NB4 (cell line): ENCODE measurements around the gene ATP6V0C.

Source experiments
- DNase-seq: peaks from one replicate; pipeline ENCODE4 v3.0.0; 2010; ENCODE audit warnings: low read depth
- H3K4me3 ChIP-seq: one replicate; pipeline ENCODE4 v1.5.1; 2011; ENCODE audit warnings: mild to moderate bottlenecking, low read depth, low read length, moderate library complexity
- CTCF ChIP-seq: IDR thresholded peaks from one replicate; pipeline ENCODE4 v1.5.1; 2012; ENCODE audit warnings: low read depth, low read length
- MAX ChIP-seq: IDR thresholded peaks from 2 replicates; pipeline ENCODE4 v1.6.1; 2011; ENCODE audit warnings: low read depth, low read length
- MYC ChIP-seq: IDR thresholded peaks from 2 replicates; pipeline ENCODE4 v1.6.1; 2011; ENCODE audit warnings: low read depth, low read length
- POLR2A ChIP-seq: IDR thresholded peaks from 2 replicates; pipeline ENCODE4 v1.6.1; 2011; ENCODE audit warnings: mild to moderate bottlenecking; ENCODE audit not compliant: insufficient read length; ENCODE audit errors: extremely low read depth

The ATP6V0C gene

GRCh38 chr16:2482708-2483534 is 30.8 kb upstream of the ATP6V0C start:
- TF ChIP-seq POLR2A: no peak
- TF ChIP-seq CTCF: no peak
- no peak for TF ChIP-seq MYC
- no peak for TF ChIP-seq MAX
- no peak overlapping the region for H3K4me3 ChIP-seq
- DNase-seq: no peak

- no peak overlapping the region for H3K4me3 ChIP-seq
- TF ChIP-seq CTCF: no peak
- no peak for TF ChIP-seq MAX
- TF ChIP-seq MYC: no peak
- no peak for TF ChIP-seq POLR2A
- DNase-seq: no peak
Measured at GRCh38 chr16:2483939-2484897, 29.5 kb upstream of the ATP6V0C start.

GRCh38 chr16:2484898-2485508 is 28.7 kb upstream of the ATP6V0C start:
- H3K4me3 ChIP-seq: no peak overlapping the region
- TF ChIP-seq CTCF (no peak), POLR2A (no peak), MAX (no peak), MYC (no peak)
- no peak for DNase-seq

- DNase-seq: no peak
- no peak overlapping the region for H3K4me3 ChIP-seq
- TF ChIP-seq CTCF: no peak
- no peak for TF ChIP-seq MAX
- no peak for TF ChIP-seq POLR2A
- TF ChIP-seq MYC: no peak
Measured at GRCh38 chr16:2485811-2486507, 27.8 kb upstream of the ATP6V0C start.
